GF-D8 (cell line): ENCODE data around the gene DAZAP1.
A peak's percentile ranks its signal among the peaks of the same experiment; 100 is the strongest.

Source experiments
- DNase-seq: peaks from one replicate; lab custom pipeline; 2025; lab: John Stamatoyannopoulos, UW

Gene DAZAP1

DNA sequence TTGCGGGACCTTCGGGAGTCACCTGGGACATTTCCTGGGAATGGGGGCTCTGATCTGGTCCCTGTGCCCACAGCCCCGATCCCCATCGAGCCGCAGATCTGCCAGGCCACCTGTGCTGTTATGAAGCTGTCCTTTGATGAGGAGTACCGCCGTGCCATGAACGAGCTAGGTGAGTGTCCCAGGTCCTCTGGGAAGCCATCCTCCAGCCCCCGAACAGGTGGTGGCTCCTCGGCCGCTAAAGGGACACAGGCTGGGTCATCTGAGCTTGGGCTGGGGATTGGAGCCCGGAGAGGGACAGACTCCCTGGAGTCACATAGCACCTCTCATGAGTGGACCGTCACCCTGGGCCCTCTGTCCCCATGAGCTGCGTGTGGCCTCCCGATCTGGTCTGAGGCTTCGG is 50.5 kb downstream of the DAZAP1 start:
- DNase-seq = no peak

DNA sequence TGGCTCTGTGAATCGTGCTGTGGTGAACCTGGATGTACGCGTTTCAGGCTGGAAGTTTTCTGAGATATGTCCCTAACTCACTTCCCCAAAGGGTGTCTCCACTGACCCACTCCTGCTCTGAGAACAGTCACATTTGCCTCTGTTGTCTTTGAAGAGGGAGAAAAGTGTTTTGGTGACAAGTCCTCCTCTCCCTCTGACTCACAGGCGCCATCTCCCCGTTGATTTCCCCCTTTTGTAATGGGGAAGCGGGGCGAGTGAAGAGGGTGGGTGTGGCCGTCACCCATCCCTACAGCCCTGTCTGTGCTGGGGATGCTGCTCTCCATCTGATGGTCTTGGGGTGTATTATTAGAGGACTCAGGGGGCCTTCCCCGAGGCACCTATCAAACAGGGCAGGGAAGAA is 52.1 kb downstream of the DAZAP1 start:
- no peak for DNase-seq

DNA sequence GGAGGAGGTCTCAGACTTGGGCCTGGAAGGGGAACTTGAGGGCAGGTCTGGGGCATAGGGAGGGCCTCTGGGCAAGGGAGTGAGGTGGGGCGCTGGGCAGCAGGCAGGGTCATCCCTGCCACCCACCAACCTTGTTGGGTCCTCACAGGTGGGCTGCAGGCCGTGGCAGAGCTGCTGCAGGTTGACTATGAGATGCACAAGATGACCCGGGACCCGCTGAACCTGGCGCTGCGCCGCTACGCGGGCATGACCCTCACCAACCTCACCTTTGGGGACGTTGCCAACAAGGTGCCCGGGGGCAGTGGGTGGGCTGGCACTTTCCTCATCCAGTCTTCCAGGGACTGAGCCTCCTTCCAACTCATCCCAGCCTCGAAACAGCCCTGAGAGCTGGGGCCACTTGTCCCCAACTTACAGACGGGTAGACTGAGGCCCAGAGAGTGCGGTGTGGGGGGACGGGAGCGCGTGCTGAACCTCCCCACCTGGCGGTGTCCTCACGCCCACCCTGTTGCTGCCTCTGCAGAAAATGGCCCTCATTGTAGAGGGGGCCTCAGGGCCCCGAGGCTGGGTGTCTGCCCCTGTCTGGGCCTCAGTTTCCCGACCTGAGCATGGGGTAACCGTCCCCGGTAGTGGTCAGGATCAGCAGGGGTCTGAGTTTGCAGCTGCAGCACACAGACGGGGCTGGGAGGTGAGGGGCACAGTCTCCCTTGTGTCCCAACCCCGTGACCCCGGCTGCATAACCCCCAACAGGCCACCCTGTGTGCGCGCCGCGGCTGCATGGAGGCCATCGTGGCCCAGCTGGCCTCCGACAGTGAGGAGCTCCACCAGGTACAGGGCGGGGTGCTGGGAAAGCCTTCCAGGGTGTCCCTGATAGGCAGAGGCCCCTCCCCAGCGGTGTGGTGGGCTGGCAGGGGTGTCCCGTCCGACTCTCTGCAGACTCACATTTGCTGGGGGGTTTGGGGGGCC is 52.9 kb downstream of the DAZAP1 start:
- no peak for DNase-seq

DNA sequence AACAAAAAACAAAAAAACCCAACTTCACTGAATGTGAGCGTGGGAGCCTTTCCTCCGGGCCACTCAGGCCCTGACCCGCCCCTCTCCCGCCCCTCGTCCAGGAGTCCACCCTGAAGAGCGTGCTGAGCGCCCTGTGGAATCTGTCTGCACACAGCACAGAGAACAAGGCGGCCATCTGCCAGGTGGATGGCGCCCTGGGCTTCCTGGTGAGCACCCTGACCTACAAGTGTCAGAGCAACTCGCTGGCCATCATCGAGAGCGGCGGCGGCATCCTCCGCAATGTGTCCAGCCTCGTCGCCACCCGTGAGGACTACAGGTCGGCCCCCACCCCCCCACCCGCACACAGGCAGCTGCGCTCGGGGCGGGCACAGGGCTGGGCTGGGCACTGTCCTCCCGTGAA is 54.5 kb downstream of the DAZAP1 start:
- no peak for DNase-seq

DNA sequence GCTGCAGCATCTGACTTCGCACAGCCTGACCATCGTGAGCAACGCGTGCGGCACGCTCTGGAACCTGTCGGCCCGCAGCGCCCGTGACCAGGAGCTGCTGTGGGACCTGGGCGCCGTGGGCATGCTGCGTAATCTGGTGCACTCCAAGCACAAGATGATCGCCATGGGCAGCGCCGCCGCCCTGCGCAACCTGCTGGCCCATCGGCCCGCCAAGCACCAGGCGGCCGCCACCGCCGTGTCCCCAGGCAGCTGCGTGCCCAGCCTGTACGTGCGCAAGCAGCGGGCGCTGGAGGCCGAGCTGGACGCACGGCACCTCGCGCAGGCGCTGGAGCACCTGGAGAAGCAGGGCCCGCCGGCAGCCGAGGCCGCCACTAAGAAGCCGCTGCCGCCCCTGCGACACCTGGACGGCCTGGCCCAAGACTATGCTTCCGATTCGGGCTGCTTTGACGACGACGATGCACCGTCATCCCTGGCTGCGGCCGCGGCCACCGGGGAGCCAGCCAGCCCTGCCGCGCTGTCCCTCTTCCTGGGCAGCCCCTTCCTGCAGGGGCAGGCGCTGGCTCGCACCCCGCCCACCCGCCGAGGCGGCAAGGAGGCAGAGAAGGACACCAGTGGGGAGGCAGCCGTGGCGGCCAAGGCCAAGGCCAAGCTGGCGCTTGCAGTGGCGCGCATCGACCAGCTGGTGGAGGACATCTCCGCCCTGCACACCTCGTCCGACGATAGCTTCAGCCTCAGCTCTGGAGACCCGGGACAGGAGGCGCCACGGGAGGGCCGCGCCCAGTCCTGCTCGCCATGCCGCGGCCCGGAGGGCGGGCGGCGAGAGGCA is 58.0 kb downstream of the DAZAP1 start:
- DNase-seq = no peak

DNA sequence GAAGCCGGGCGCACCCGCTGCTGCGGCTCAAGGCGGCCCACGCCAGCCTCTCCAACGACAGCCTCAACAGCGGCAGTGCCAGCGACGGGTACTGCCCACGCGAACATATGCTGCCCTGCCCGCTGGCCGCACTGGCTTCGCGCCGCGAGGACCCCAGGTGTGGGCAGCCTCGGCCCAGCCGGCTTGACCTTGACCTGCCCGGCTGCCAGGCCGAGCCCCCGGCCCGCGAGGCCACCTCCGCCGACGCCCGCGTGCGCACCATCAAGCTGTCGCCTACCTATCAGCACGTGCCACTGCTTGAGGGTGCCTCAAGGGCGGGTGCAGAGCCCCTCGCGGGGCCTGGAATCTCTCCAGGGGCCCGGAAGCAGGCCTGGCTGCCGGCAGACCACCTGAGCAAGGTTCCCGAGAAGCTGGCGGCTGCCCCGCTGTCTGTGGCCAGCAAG is 58.7 kb downstream of the DAZAP1 start:
- DNase-seq = no peak

DNA sequence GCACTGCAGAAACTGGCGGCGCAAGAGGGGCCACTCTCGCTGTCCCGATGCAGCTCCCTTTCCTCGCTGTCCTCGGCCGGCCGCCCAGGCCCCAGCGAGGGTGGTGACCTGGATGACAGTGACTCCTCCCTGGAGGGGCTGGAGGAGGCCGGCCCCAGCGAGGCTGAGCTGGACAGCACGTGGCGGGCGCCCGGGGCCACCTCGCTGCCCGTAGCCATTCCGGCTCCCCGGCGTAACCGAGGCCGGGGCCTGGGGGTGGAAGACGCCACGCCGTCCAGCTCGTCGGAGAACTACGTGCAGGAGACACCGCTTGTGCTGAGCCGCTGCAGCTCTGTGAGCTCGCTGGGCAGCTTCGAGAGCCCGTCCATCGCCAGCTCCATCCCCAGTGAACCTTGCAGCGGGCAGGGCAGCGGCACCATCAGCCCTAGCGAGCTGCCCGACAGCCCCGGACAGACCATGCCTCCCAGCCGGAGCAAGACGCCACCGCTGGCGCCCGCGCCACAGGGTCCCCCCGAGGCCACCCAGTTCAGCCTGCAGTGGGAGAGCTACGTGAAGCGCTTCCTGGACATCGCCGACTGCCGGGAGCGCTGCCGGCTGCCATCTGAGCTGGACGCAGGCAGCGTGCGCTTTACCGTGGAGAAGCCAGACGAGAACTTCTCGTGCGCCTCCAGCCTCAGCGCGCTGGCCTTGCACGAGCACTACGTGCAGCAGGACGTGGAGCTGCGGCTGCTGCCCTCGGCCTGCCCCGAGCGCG is 59.3 kb downstream of the DAZAP1 start:
- no peak for DNase-seq

DNA sequence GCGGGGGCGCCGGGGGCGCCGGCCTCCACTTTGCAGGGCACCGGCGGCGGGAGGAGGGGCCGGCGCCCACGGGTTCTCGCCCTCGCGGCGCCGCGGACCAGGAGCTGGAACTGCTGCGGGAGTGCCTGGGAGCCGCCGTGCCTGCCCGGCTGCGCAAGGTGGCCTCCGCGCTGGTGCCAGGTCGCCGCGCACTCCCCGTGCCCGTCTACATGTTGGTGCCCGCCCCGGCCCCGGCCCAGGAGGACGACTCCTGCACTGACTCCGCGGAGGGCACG is 59.8 kb downstream of the DAZAP1 start:
- no peak for DNase-seq

DNA sequence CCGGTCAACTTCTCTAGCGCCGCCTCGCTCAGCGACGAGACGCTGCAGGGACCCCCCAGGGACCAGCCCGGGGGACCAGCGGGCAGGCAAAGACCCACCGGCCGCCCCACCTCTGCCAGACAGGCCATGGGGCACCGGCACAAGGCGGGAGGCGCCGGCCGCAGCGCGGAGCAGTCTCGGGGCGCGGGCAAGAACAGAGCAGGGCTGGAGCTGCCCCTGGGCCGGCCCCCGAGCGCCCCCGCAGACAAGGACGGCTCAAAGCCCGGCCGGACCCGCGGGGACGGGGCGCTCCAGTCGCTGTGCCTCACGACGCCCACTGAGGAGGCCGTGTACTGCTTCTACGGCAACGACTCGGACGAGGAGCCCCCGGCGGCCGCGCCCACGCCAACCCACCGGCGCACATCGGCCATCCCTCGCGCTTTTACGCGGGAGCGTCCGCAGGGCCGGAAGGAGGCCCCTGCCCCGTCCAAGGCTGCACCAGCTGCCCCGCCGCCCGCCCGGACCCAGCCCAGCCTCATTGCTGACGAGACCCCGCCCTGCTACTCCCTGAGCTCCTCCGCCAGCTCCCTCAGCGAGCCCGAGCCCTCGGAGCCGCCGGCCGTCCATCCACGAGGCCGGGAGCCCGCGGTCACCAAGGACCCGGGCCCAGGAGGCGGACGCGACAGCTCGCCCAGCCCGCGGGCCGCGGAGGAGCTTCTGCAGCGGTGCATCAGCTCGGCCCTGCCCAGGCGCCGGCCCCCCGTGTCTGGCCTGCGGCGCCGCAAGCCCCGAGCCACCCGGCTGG is 60.3 kb downstream of the DAZAP1 start:
- no peak for DNase-seq

DNA sequence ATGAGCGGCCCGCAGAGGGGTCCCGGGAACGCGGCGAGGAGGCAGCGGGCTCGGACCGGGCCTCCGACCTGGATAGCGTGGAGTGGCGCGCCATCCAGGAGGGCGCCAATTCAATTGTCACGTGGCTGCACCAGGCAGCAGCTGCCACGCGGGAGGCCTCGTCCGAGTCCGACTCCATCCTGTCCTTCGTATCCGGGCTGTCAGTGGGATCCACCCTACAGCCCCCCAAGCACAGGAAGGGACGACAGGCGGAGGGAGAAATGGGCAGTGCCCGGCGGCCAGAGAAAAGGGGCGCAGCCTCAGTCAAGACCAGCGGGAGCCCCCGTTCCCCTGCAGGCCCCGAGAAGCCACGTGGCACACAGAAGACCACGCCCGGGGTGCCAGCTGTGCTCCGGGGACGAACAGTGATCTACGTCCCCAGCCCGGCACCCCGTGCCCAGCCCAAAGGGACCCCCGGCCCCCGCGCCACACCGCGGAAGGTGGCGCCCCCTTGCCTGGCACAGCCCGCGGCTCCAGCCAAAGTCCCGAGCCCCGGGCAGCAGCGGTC is 61.0 kb downstream of the DAZAP1 start:
- DNase-seq = peak; percentile 19

DNA sequence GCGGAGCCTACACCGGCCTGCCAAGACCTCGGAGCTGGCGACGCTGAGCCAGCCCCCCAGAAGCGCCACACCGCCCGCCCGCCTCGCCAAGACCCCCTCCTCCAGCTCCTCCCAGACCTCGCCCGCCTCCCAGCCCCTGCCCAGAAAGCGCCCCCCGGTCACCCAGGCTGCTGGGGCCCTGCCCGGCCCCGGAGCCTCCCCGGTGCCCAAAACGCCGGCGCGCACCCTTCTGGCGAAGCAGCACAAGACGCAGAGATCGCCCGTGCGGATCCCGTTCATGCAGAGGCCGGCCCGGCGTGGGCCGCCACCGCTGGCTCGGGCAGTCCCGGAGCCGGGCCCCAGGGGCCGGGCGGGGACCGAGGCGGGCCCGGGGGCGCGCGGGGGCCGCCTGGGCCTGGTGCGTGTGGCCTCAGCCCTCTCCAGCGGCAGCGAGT is 61.5 kb downstream of the DAZAP1 start:
- no peak for DNase-seq

DNA sequence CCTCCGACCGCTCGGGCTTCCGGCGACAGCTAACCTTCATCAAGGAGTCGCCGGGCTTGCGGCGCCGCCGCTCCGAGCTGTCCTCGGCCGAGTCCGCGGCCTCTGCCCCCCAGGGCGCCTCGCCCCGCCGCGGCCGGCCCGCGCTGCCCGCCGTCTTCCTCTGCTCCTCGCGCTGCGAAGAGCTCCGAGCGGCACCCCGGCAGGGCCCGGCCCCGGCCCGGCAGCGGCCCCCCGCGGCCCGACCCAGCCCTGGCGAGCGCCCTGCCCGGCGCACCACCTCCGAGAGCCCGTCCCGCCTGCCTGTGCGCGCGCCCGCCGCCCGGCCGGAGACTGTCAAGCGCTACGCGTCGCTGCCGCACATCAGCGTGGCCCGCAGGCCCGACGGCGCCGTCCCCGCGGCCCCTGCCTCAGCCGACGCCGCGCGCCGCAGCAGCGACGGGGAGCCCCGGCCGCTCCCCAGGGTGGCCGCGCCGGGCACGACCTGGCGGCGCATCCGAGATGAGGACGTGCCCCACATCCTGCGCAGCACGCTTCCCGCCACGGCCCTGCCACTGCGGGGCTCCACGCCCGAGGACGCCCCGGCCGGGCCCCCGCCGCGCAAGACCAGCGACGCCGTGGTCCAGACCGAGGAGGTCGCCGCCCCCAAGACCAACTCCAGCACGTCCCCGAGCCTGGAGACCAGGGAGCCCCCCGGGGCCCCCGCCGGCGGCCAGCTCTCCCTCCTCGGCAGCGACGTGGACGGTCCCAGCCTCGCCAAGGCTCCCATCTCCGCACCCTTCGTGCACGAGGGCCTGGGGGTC is 62.1 kb downstream of the DAZAP1 start:
- no peak for DNase-seq

DNA sequence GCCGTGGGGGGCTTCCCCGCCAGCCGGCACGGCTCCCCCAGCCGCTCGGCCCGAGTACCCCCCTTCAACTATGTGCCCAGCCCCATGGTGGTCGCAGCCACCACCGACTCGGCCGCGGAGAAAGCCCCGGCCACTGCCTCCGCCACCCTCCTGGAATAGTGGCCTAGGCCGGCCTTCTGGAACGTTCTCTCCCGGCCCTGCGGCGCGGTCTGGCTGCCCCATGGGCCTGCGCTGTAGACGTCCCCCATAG is 62.6 kb downstream of the DAZAP1 start:
- DNase-seq = no peak

DNA sequence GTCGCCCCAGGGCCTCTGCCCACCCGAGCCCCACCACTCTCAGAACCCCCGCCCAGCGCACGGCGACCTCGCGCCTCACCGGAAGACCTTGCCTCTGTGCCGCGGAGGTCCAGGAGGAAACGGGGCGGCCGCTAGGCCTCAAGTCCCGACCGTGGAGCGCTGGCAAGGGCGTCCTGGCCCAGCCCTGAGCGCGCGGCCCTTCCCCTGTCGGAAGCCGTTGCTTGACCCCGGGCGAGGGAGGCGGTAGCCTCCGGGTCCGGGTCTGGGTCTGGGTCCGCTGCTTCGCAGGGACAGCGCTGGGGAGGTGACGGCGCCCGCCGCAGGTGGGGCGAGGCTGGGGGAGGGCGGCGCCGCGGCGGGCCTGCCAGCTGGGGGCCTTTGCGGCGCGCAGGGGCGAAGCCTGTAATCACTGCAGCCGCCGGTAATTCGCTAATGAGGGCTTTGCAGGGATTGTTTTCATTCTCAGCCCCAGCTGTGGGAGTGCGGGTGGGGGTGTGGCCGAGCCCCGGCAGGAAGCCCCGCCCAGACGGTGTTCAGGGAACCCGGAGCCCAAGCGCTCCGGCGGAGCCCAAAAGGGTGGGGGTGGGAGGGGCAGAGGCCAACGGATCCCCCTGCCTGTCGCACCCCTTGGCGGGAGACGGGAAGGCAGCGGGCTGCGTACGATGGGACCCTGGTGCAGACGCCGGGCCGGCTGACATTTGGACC is 63.1 kb downstream of the DAZAP1 start:
- DNase-seq = no peak

DNA sequence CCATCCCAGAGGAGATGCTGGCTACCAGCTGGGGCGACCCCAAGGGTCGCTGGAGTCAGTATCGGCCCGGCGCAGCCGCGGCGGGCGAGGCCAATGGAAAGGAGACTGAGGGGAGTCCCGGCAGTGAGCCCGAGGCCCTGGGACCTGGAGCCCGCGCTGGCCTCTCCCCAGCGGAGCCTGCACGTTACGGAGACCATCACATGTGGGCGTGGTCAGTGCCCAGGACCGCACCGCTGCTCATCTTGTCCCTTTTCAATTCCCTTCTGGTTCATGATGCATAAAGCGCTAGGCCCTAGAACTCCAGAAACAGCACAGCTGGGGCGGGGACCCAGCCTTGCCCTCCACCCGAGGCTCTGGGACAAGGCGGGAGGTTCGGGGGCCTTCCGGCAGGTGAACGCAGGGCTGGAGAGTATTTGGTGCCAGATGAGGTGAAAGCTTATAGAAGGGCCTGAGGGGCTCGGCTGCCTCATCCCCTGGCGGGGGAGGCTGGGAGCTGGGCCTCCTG is 63.7 kb downstream of the DAZAP1 start:
- DNase-seq = no peak

DNA sequence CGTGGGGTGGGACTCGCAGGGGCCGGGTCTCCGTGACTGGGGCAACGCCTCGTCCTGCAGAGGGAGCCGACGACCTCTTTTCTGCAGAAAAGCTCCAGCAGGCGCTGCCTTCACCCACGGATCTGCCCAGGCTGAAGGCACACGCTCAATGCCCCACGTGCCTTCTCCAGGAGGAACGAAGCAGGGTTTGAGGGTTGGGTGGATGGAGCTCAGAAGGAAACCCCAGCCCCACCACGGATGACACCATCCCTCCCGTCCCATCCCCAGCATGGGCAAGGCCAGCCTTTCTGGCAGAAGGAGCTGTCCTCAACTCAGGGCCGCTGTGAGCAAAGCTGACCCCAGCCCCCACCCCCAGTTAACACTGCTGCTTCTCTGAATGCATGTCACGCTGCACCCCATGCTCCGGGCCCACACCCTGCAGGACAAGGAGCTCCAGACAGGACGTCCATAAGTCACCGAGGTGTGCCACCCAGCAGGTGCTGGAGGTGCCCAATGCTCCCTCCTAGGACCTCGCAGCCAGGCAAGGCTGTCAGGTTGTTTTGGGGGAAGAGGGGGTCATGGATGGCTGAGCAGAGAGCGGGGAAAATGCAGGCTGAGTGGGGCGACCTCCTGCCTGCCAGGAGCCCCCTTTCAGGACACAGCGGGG is 64.3 kb downstream of the DAZAP1 start:
- DNase-seq = no peak

DNA sequence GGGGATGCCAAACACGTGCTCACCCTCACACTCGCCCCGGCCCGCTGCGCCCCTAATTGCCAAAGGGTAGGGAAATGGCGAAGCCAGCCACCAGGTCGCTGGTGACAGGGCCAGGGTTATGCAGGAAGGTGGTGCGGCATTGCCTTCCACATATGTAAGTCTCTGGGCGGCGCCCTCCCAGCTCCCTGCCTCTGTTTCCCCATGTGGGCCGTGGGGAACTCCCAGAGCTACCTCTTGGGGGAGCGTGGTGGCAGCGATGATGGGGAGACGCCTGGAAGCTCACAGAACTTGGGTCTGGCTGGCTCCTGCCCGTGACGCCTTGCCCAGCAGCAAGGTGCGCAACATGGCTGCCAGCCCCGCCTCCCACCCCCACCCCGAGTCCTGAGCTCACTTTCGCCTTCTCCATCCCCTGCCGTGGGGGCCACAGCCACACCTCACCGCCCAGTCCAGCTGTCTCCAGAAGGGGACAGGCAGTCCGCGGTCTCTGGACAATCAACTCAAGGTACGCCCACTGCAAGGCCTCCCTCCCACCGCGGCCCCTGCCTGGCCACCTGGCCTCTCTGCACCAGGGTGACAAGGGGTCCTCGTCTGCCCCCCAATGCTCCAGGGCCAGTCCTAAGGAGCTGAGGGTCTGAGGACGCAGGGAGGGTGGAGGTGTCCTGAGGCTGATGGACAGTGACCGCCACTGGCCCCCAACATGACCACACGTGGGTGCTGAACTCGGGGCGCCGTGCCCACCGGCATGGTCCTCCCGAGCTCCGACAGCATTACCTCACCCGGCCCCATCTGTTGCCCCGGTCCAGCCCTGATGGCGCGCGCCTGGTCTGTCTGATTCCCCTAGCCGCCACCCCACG is 65.1 kb downstream of the DAZAP1 start:
- DNase-seq = no peak

DNA sequence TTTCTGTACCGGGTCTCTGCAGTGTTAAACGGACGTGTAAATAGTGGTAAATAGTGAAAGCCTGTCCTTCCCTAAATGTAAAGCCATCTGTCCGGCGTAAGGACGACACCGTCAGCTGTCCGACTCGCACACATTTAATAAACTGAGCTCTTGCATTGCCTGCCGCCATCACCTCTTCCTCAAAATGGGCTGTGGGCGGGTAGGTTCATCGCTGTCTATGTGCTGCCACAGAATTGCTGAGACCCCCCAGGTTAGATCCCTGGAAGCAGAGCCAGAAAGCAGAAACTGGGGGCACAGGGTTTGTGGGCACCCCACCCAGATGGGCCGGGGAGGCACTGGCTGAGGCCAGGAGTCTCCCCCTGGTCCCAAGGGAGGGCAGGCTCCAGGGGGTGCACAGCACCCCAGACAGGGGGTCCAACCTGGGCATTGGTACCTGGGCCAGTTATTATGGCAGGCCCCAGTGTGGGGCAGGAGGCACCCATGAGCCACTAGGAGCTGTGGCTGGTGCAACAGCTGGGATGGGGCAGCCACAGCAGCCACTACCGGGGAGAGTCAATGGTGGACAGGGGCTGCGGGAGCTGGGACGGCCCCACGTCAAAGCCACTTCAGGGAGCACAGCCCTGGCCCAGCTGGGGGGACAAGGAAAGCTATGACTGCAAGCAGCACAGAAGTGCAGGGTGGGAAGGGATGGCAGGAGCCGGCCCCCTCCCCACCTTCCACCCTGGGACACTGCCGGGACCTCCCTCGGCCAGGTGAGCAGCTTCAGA is 65.9 kb downstream of the DAZAP1 start:
- no peak for DNase-seq
